ENCODE measurements around the gene UBE2E1.
A peak's percentile ranks its signal among the peaks of the same experiment; 100 is the strongest.
"Not testable (repeated sequence)": the region's sequence is repeated elsewhere in the genome, so short reads cannot be mapped to it uniquely, and the experiment has no call there.

UBE2E1 gene

GRCh38 chr3:23917679-23918303, 112.0 kb downstream of the UBE2E1 start:
- not testable (repeated sequence) for DNase-seq (ENCODE audit: low spot score)

GRCh38 chr3:23918331-23918730, 112.6 kb downstream of the UBE2E1 start:
- DNase-seq (ENCODE audit: low spot score), result not testable (repeated sequence)

GRCh38 chr3:23919628-23920027, 113.9 kb downstream of the UBE2E1 start:
- DNase-seq (ENCODE audit: low spot score), result peak; percentile 37

GRCh38 chr3:23920151-23920655, 114.4 kb downstream of the UBE2E1 start:
- no peak for DNase-seq (ENCODE audit: low spot score)

GRCh38 chr3:23921052-23921511, 115.3 kb downstream of the UBE2E1 start:
- DNase-seq (ENCODE audit: low spot score), result no peak

GRCh38 chr3:23923786-23924185, 118.0 kb downstream of the UBE2E1 start:
- DNase-seq (ENCODE audit: low spot score), result no peak

- DNase-seq (ENCODE audit: low spot score), result no peak
These were observed 120.5 kb downstream of the UBE2E1 start for GRCh38 chr3:23926246-23926645.

GRCh38 chr3:23926736-23927135, 121.0 kb downstream of the UBE2E1 start:
- DNase-seq (ENCODE audit: low spot score), result no peak

GRCh38 chr3:23928524-23928923, 122.8 kb downstream of the UBE2E1 start:
- no peak for DNase-seq (ENCODE audit: low spot score)

- DNase-seq (ENCODE audit: low spot score), result no peak
These were observed 125.8 kb downstream of the UBE2E1 start for GRCh38 chr3:23931597-23931996.

- DNase-seq (ENCODE audit: low spot score), result no peak
These were observed 126.8 kb downstream of the UBE2E1 start for GRCh38 chr3:23932571-23932970.

- no peak for DNase-seq (ENCODE audit: low spot score)
These were observed 128.5 kb downstream of the UBE2E1 start for GRCh38 chr3:23934253-23934652.

GRCh38 chr3:23937296-23937695, 131.5 kb downstream of the UBE2E1 start:
- no peak for DNase-seq (ENCODE audit: low spot score)

- DNase-seq (ENCODE audit: low spot score), result no peak
These were observed 132.9 kb downstream of the UBE2E1 start for GRCh38 chr3:23938688-23939087.

GRCh38 chr3:23940775-23941174, 135.0 kb downstream of the UBE2E1 start:
- DNase-seq (ENCODE audit: low spot score), result no peak
